Umbilical cord (tissue), 2 donors: ENCODE data around the gene ARSD. TPM values are rescaled to one million over a fixed set of nuclear protein-coding genes. Genes with fewer than 3 reads are reported as not detected.
"Not testable (repeated sequence)": the region's sequence is repeated elsewhere in the genome, so short reads cannot be mapped to it uniquely, and the experiment has no call there.

Experiments used
- DNase-seq: peaks from one replicate; pipeline ENCODE4 v3.0.0-alpha.2; 2015; ENCODE audit warnings: low spot score
- total RNA-seq: library from RNA; depleted of rRNA; stranded (reverse); fragments of >200 nt; gene quantifications from one replicate; pipeline ENCODE4 v1.2.3, GENCODE V29; 2014; ENCODE audit warnings: low replicate concordance; ENCODE audit not compliant: insufficient read depth

Gene ARSD, protein sequence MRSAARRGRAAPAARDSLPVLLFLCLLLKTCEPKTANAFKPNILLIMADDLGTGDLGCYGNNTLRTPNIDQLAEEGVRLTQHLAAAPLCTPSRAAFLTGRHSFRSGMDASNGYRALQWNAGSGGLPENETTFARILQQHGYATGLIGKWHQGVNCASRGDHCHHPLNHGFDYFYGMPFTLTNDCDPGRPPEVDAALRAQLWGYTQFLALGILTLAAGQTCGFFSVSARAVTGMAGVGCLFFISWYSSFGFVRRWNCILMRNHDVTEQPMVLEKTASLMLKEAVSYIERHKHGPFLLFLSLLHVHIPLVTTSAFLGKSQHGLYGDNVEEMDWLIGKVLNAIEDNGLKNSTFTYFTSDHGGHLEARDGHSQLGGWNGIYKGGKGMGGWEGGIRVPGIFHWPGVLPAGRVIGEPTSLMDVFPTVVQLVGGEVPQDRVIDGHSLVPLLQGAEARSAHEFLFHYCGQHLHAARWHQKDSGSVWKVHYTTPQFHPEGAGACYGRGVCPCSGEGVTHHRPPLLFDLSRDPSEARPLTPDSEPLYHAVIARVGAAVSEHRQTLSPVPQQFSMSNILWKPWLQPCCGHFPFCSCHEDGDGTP
- 22.9 TPM for total RNA-seq

DNA sequence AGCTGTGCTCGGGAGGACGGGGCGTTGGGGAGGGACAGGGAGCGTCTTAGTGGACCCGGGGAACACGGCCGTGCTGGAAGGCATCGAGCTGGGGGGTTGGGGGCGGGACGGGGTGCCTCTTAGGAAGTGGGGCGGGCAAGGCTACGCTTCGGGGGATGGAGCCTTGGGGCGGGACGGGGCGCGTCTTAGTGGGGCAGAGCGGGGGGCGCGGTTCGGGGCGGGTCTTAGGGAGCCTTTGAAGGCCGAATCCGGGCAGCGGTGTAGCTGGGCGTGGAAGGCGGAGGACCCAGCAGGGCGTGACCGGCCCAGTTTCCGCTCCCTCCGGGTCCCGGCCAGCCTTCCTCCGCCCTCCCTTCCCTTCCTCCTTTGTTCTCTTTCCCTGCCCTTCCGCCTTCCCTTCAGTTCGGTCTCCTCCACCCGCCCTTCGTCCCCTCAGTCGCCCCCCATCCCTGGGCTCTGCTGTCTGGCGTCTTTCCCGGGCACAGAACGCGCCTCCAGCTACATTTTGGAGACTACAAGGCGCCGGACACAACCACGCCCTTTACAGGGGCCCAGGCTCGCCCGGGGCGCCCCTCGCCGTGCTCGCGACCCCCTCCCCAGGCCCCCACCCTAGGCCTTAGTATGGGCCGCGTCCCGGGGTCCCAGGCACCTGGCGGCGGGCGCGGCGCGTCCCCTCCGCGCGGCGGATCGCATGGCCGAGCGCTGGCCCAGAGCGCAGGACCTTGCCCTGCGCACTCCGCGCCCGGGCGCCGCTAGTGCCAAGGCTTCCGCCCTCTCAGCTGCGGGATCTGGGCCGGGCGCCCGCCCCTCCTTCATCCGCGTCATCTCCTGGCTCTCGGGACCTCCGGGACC is at the start of gene ARSD:
Gene ARSD, minus strand, starts transcription at position 757 of the 852 bp plus-strand sequence. Its CDS starts 64 bp downstream, at position 693.
- peak; percentile 95 for DNase-seq

DNA sequence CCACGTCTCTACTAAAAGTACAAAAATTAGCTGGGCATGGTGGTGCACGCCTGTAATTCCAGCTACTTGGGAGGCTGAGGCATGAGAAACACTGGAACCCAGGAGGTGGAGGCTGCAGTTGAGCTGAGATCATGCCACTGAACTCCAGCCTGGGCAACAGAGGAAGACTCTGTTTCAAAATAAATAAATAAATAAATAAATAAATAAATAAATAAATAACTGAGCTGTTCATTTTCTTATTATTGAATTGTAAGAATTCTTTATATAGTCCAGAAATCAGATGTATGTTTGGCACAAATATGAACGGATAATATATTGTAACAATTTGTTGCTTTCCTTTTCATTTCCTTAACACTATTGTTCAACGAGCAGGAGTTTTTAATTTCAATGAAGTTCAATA is 49.5 kb upstream of the ARSD start:
- DNase-seq = not testable (repeated sequence)

DNA sequence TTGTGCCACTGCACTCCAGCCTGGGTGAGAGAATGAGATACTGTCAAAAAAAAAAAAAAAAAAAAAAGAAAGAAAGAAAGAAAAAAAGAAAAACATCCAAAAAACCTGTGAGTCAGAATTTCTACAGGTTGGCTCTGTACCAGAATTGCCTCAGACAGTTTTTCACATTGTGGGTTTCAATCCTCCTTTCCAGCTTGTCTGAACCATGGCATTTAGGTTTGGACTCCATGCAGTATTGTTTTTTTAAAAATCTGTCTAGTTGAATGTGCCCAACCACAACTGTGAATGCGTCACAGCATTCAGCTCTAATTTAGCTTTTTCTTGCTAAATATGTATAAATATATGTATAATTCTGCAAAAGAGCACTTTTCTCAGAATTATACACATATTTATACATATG is 45.8 kb upstream of the ARSD start:
- DNase-seq = no peak

DNA sequence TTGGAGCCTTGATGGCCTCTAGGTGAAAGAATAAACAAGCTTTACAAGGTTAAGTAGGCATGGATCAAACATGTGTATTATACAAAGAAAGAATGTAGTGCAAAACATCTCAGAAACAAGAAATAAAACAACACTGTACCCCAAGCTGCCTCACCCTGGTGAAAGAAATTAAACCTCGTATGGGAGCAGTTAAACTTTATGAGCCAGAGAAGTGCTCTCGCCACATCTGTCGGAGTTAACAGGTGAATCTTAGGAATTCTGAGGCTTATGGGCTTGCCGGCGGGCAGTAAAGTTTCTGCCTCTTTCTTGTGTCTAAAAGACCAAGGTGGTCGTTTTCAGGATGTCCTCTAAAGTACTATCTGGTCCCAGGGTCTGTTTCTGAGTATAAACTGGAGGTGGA is 43.3 kb upstream of the ARSD start:
- DNase-seq = no peak

DNA sequence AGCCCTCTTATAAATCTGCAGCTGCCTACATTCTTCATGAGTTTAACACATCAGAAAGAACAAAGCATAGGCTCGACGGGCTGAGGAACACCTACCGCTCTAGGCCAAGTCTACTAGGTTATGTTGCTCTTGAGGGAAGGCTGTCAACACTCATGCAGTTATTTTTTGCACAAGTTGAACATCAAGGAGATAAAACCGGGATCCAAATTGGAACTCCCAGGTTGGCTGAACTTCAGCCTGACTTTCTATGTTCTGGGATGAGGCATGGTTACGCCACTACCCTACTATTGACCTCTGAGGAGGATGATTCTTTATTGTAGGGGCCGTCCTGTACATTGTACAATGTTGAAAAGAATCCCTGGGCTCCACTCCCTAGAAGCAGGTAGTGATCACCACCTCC is 39.9 kb upstream of the ARSD start:
- DNase-seq = no peak

DNA sequence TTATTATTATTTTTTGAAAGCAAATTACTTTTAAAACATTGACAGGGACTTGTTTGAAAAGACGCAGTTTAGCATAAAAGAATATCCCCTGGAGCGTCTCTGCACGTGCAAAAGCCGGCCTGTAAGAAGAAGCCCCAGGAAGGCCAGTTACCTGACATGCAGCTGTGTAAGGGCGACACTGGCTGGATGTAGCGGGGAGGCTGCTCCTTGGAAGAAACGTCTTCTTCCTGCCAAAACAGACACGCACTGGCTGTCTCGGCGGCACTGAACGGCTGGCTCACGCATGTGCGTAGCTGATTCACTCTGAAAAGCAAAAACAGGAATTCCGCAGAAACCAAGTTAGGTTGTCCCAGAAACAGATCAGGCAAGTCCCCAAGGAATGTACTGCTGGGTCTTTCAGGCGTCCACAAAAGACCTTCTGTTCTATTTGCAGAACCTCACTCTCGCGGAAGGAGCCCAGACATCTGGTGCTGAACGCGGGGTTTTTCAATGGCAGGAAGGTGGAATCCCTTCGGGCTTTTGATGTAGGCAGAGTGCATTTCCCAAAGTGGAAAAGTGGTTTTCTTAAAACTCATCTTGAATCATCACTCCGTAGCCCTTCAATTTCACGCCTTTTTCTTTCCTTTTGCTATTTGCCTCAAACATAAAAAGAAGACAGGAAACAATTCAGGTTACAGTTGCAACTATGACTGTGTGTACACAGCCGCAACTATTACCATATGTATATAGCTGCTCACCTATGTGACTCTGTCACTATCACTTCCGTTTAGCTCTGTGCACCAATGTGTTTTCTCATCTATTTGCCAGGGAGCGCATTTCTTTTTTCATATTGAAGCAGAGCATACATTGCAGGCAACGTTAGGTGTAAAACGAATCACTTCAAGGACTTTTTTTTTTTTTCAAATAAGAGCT is 39.1 kb upstream of the ARSD start:
- DNase-seq = peak; percentile 35

DNA sequence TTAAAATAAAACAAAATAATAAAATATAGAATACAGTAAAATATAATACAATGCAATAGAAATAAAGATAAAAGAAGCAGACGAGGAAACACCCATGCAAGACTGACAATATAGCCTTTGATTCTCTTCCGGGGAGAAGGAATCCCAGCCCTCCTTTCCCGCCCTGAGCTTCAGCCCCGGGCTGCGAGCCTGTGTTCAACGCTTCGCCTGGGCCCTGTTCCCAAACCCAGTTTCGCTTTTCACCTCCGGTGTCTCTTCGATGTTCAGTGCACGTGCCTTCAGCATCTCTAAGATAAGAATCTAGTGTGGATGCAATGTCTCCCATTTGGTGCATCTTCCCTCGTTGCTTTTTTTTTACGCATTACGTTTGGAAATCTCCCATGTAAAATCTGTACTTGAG is 38.4 kb upstream of the ARSD start:
- no peak for DNase-seq

DNA sequence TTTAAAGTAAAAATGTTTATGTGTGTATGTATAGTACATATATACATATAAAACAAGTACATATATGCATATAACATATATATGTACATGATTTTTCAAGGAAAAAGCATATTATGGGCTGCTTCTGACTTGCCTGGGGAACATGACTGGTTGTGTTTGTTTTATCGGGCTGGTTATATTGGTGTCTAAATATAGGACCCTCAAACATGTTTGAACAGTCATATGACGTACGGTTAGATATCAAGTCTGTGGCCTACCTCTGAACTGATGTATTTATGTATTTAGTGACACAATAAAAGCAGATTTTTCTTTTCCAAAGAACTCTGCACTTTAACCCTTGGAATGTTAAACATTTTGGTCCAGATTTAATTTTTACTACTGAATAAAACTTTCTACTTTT is 37.9 kb upstream of the ARSD start:
- DNase-seq = no peak

DNA sequence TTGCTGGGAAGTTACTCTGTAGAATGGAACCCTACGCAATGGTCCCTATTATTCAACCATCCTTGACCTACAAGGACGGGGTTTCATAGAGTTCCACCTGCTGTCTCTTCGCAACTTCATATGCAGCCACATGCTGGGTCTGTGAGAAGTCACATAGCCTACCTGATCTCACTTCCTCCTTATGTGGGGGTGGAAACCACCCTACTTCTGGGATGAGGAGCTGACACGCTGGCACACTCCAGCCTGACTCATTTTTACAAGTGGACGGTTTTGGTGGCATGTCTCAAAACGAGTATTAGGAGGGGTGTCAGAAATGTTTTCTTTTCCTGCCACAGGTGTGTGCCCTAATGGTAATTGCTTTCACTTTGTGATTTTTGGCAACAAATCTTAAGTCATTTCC is 36.8 kb upstream of the ARSD start:
- DNase-seq = no peak

DNA sequence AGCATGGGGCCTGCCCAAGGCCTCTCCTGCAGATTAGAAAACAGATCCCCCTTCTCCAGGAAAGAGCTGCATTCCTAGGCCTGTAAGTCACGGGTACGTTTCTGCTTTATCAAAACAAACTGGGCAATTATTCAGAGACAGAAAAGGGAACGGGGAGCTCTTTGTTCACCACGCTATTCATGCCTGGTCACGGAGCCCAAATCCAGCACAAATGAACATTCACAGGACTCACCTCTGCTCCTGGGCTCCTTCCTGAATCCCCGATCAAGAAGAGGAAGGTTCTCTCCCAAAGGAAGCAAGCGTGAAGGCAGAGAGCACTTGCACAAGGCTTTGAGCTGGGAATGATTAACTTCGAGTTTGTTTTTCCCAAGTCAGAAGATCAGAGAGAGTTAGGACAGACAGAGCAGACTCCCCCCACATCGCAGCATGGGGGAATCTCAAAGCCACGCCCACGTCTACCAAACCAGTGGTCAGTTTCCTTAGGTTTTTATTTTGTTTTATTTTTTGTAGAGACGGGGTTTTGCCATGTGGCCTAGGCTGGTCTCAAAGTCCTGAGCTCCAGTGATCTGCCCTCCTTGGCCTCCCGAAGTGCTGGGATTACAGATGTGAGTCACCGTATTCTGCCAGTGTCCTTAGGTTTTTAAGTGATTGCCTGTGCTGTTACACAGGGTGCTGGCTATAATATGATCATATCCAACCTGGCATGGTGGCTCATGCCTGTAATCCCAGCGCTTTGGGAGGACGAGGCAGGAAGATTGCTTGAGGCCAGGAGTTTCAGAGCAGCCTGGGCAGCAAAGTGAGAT is 35.1 kb upstream of the ARSD start:
- peak; percentile 72 for DNase-seq

DNA sequence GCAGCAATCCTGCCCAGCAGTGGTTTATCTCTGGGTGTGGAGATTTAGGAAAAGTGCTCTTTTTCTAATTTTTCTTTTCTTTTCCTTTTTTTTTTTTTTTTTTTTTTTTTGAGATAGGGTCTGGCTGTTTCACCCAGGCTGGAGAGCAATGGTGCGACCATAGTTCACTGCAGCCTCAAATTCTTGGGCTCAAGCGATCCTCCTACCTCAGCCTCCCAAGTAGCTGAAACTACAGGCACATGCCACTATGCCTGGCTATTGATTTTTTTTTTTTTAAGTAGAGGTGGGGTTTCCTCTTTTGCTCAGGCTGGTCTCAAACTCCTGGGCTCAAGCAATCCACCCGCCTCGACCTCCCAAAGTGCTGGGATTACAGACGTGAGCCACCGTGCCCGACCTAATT is 34.3 kb upstream of the ARSD start:
- DNase-seq = not testable (repeated sequence)

DNA sequence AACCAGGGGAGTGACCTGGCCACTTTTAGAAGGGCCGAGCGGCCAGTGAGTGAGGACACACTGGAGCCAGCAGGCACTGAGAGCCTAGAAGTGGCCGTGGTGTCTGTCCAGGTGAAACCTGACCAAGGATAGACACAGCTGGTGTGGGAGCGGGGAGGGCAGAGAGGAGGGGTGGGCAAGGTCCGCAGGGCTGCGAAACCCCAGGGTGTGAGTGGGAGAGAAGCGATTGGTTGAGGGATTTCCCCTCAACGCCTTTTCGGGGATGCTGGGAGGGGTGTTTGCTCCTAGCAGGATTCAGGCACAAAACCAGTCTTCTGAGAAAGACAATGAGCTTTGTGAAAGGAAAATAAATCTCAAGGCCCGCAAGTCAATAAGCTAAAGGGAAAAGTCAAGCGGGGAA is 33.2 kb upstream of the ARSD start:
- DNase-seq = no peak

DNA sequence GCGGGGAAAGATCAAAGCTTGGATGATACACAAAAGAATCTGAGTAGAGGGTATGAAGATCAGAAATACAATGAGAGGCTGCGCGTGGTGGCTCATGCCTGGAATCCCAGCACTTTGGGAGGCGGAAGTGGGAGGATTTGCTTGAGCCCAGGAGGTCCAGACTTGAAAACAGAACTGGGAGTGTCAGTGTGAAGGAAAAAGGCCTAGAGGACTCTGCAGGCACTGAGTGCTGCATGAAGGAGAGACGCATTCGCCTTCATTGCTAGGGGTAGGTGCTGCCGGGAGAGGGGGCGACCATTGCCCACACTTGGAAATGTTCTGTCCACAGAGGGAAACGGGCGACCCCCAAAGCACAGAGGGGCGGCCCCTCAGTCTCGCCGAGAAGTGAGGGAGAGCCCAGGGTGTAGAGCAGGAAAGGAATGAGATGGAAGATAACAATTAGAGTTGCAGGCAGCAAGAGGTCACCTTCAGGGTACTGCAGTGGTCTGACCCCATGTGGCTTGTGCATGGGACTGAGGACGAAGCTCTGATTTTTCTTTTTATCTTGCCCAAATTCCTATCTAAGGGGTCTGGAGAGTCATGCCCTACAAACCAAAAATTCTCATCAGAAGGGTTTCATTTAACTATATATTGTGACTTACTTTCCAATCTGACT is 31.8 kb upstream of the ARSD start:
- DNase-seq = no peak

DNA sequence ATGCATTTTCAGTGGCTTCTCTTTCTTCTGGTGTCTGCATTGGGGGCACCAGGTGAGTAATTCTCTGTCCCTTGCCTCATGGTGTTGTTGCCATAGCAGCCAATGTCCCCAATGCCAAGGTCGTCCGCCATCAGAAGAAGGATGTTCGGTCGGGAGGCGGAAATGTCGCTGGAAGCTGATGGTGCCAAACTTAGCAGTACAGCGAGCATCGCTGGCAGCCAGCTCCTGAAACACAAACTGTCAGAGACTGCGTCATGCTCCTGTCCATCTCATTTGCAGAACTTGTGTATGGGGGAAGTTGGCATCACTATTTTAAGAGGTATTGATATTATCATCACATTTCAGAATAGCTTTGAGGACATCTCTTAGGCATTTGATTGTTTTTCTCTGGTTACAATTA is 29.1 kb upstream of the ARSD start:
- DNase-seq = no peak

DNA sequence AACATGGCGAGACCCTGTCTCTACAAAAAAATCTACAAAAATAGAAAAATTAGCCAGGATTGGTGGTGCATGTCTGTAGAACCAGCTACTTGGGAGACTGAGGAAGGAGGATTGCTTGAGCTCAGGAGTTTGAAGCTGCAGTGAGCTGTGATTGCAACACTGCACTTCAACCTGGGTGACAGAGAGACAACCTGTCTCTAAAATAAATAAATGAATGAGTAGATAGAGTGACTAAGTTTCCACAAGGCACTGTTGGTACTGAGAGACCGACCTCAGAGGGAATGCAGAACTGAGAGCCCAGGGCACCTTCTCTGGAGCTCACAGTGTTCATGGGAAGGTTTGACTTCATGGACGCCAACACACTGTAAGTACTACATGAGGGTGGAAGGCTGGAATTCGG is 26.7 kb upstream of the ARSD start:
- DNase-seq = no peak

DNA sequence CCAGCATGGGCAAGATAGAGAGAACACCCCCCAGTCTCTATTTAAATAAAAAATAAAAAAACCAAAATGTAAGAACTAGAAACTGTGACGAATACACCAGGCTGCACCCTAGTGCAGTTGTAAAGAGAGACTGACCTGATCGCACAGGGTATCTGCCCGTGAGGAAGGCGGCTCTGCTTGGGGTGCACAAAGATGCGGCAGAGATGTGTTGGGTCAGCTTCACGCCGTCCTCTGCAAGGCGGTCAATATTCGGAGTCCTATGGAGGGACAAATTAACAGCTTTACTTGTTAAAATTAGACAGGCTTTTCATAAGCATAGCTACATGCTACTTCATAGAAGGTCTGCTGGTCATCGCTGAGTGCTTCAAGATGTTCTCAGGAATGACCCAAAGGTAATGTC is 26.1 kb upstream of the ARSD start:
- no peak for DNase-seq

DNA sequence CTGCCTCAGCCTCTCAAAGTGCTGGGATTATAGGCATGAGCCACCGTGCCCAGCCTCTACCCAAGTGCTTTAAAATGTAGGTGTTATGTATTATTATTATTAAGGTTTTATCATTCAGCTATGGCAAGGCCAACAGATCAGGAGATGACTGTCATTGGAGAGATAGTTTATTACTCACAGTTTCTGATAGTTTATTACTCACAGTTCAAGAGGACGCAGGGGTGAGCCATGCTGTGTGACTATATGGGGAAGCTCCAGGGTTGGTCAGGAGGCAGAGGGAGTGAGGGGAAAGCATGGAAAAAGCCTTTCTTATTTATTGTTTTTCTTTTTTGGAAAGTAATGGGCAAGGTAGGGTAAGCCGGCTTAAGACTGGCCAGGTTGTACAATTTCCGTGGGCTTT is 25.4 kb upstream of the ARSD start:
- DNase-seq = no peak

DNA sequence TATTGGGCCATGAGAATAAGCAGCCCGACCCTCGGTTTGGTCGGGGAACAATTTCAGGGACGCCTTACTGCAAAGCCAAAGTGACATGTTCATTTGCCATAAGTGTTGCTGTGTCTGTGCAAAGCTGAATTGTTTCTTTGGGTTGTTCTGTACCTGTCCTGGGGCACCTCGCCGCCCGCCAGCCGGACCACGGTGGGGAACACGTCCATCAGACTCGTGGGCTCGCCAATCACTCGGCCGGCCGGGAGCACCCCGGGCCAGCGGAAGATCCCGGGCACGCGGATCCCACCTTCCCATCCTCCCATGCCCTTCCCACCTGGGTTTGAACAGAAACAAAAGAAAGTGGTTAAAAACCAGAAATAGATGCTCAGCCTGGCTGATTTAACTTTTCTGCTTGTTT is 8.8 kb upstream of the ARSD start:
- not testable (repeated sequence) for DNase-seq

DNA sequence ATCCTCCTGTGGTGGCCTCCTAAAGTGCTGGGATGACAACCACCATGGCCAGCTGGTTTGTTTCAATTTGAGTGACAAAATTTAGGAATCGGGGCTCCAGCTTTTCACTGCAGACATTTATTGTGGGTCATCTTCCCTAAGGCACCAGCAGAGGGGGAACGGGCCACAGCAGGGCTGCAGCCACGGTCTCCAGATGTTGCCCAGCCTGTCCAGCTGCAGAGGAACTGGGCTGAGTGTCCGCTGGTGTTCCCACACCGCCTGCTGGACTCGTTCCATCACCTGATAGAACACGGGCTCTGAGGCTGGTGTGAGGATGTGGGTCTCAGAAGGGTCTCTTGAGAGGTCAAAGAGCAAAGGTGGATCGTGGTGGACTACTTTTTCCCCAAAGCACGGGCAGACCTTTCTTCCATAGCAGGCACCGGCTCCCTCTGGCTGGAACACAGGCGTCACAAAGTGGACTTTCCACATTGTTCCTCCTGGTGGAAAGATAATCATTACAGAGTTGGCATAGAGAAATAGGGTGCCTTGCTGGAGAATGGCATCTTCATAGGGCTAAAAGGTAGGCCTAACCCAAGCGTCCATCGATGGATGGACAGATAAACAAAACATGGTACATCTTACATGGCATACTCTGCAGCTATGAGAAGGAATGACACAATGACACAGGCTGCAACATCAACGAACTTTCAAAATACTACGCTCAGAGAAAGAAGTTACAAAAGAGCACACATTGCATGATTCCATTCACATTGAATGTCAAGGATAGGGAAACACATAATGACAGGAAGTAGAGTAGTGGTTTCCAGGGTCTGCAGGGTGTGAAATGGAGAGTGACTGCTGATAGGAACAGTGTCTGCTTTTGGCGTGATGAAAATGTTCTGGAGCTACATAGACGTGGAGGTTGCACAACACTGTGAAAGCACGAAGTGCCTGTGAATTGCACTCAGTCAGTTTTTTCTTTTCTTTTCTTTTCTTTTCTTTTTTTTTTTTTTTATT is 5.9 kb upstream of the ARSD start:
- no peak for DNase-seq
